Stimulated activated CD8-positive, alpha-beta memory T cell treated with anti-CD3 and anti-CD28 coated beads, Interleukin-4, amount 100 ng/mL, for 24 hours (primary cell): ENCODE data around the gene BICRAL.
"Not testable (repeated sequence)": the region's sequence is repeated elsewhere in the genome, so short reads cannot be mapped to it uniquely, and the experiment has no call there.

Experiments used
- DNase-seq: peaks from one replicate; pipeline ENCODE4 v3.0.0-alpha.2; 2020; ENCODE audit warnings: low read depth

Gene BICRAL

DNA sequence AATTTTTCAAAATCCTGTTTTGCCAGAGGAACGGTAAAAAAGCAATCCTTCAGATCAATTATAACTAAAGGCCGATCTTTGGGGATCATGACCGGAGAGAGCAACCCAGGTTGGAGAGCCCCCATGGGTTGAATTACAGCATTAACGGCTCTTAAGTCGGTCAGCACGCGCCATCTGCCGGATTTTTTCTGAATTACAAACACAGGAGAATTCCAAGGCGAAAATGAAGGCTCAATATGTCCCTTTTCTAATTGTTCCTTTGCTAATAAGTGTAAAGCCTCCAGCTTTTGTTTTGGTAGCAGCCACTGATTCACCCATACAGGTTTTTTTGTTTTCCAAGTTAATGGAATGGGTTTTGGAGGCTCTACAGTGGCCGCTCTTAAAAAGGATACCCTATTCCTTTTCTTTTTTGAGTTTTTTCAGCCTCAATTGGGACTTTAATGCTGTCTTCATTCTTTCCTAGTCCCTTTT is 117.1 kb downstream of the BICRAL start:
- peak; percentile 50 for DNase-seq

DNA sequence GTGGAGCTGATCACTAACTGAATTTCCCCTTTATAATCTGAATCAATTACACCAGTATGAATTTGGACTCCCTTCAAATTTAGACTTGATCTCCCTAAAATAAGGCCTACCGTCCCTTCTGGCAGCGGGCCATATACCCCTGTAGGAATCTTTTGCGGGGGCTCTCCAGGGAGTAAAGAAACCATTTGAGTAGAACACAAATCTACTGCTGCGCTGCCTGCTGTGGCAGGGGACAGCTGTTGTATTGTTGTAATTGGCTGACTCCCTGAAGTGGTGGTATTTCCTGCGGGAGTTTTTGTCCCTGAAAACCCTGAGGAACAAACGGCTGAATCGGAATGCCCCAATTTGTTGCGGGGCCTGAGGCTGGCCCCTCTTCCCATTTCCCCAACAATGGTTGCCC is 118.0 kb downstream of the BICRAL start:
- no peak for DNase-seq

DNA sequence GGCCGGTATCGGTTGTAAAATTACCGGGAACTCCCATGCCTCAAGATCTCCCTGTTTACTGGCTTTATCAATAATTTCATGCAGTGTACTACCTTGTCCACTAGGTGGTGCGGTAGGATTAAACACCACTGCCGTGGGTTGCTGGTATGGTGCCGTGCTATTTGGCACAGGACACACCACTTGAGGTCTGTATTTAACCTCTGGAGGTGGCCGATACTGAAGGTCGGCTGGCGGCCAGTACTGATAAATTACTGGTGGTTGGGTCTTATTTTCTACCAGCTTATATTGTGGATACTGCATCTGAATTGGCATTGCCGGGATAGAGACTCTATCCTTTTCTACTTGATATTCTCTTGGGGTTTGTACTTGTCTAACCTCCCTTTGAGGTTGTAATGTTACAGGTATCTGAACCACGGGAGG is 119.7 kb downstream of the BICRAL start:
- no peak for DNase-seq

DNA sequence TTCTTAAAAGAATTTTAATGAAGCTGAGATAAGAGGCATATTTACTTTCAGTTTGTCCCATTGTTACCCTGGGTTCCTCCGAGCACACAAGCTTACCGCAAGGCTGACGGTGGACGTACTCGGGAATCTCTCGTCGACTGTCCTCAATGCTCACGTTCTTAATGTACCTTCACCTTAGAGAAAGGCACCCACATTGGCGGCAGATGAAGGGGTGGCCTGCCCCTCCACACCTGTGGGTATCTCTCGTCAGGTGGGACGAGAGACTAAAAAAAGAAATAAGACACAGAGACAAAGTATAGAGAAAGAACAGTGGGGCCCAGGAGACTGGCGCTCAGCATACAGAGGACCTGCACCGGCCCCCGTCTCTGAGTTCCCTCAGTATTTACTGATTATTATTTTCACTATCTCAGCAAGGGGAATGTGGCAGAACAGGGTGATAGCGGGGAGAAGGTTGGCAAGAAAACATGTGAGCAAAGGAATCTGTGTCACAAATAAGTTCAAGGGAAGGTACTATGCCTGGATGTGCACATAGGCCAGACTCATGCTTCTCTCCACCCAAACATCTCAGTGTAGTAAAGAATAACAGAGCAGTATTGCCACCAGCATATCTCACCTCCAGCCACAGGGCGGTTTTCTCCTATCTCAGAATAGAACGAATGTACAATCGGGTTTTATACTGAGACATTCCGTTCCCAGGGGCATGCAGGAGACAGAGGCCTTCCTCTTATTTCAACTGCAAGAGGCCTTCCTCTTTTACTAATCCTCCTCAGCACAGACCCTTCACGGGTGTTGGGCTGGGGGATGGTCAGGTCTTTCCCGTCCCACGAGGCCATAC is 120.8 kb downstream of the BICRAL start:
- DNase-seq: not testable (repeated sequence)

DNA sequence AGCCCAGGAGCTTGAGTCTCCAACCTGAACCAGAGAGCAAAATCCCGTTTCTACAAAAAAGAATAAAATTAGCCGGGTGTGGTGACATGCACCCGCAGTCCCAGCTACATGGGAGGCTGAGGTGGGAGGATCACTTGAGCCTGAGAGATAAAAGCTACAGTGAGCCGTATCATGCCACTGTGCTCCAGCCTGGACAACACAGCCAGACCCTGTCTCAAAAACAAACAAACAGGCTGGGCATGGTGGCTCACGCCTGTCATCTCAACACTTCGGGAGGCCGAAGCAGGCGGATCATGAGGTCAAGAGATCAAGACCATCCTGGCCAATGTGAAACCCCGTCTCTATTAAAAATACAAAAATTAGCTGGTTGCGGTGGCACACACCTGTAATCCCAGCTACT is 122.6 kb downstream of the BICRAL start:
- no peak for DNase-seq

DNA sequence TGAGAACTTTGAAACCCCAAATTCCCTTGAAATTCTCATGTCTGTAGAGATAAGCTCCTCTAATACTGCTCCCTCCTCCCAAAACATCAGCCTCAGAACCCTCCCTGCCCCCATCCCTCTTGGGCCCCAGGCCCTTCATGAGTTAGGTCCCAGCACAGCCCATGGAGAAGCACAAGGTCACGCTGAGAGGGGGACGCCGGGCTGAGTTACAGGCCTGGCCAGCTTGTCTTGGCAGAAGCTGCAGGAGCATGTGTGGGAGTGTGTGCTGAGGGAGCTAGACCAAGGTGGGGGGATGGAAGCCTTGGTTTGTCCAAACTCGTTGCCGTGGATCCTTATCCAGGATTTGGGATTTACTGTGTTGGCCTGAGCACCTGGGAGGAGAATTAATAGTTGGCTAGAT is 125.5 kb downstream of the BICRAL start:
- no peak for DNase-seq

DNA sequence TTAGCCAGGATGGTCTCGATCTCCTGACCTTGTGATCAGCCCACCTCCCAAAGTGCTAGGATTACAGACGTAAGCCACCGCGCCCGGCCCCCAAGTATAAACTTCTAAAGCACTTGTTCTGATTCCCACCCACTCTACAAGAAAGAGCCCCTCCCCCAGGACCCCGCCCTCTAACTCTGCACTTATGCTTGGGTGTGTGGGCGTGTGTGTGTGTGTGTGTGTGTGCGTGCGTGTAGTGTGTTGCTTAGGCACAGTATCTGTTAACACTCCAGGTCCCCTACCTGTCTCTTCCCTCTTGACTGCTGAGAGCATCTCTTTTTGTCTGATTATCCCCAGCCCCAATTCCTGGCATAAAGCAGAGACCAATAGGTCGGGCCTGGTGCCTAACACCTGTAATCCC is 128.0 kb downstream of the BICRAL start:
- DNase-seq: no peak

DNA sequence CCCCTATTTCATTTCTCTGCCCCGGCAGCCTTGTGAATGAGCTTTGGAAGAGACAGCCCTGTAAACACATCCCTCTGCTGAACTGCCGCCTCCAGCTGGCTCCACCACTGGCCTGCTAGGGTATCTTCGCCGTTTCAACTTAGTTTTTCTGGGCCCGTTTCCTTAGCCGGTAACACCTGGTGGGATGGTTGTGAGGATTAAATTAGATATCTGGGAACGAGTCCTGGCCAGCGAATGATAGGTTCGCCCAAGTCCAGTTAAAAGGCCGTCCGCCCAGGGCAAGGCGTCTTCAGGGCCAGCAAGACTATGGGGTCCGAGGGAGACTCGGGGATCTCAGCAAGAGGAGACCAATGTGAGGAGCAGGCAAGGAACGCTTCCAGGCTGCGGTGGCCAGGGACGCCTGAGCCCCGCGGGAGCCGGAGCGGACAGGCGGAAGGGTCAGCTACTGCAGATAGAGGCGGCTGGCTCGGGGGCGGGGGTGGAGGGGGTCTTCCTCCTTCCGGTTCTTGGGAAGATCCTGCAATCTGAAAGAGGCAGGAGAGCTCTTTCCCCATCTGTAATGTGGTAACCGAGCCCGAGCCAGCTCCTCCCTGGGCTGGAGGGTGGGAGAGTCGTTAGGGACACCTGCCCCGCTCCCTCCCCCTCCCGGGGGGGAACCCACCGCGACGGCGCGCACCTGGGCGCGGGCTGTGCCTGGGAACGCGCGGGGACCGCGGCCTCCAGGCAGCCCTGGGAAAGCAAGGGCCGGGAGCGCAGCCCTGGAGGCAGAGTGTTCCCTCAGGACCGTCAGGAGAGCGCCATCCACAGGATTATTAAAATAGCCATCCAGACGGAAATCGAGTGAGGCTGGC is 129.5 kb downstream of the BICRAL start:
- no peak for DNase-seq

DNA sequence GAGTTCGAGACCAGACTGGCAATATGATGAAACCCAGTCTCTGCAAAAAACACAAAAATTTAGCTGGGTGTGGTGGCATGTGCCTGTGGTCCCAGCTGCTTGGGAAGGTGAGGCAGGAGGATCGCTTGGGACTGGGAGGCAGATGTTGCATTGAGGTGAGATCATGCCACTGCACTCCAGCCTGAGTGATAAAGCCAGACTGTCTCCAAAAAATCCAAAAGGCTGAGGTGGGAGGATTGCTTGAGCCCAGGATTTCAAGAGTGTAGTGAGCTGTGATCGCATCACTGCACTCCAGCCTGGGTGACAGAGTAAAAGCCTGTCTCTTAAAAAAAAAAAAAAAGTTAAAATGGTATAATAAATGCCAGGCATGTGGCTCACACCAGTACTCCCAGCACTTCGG is 132.7 kb downstream of the BICRAL start:
- DNase-seq: no peak

DNA sequence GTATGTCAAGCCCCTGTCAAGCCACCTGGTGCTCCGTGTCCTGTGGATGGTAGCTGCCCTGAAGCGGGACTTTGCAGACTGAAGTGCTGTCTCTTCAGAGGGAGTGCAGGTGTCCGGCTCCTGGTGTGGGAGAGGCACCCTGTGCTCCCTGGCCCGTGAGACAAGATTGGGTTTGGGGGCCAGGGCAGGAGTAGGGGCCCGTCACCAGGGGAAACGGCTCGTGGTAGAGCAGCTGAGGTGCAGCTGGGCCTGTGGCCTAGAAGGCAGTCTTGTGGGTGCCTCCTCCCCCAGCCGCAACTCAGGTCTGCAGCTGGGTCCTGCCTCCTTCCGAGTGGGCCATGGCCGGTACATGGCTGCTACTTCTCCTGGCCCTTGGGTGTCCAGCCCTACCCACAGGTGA is 133.9 kb downstream of the BICRAL start, which contains the start of gene PTCRA:
Gene PTCRA, plus strand, starts transcription at position 322 of the 400 bp plus-strand sequence. Its CDS starts 17 bp downstream, at position 339.
- no peak for DNase-seq

DNA sequence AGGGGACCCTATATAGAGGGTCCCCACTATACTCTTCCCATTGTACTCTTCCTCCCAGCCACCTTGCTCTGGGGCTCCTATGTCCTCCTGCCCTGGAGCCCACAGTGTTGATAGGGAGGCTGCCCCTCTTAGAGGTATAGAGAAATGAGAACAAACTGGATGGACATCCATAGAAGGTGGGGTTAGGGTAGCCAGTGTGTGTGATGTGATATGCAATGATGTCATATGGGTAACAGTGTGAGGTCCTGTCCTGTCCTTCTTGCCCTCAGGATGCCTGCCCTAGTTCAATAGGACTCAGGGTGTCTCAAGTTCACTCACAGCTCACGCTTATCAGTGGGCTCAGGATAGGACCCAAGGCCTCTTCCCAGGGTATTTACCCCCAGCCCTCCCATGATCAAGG is 134.4 kb downstream of the BICRAL start:
- DNase-seq: no peak
